ENCODE measurements around the gene AKR7A2. TPM values are rescaled to one million over a fixed set of nuclear protein-coding genes. Genes with fewer than 3 reads are reported as not detected.

Gene AKR7A2
- polyA plus RNA-seq, 12 donors: 27.6 to 47.7 (median 38.3) TPM; not detected in 1

DNA sequence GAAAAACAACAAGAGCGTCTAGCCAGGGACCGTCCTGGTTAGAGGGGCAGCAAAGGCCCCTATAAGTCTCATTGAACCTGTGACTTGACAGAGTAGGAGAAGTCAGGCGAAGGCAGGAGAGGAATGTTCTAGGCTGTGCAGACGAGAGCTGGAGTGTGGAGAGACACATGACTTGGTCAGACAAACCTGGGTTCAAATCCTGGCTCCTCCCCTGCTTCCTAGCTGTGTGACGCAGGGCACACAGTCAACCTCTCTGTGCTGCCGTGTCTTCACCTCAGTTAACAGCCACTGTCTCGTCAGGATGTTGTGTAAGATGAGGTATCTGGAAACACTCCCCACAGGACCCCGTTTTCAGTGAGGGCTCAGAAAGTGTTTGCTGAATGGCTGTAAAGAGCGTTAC is 15.8 kb upstream of the AKR7A2 start:
- DNase-seq: no peak

GRCh38 chr1:19327301-19327700 is 15.4 kb upstream of the AKR7A2 start:
- DNase-seq: no peak

DNA sequence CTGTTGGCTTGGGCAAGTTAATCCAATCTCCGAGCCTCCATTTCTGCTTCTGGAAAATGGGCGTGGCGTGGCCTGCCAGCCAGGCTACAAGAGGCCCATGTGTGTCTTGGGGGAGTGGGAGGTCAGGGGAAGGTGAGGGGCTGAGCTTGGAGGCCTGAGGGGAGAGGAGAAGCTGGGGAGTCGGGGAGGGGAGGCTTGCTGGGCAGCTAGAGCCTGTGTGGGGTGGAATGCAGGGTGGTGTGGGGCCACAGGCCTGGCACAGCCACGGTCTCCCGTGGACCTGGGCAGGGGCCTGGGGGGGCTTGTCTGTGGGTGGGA is 14.8 kb upstream of the AKR7A2 start:
- no peak for DNase-seq

- DNase-seq: no peak
These were observed 14.2 kb upstream of the AKR7A2 start for GRCh38 chr1:19325958-19326747.

GRCh38 chr1:19325368-19325957 is 13.5 kb upstream of the AKR7A2 start:
- DNase-seq: no peak

- DNase-seq: no peak
These were observed 12.7 kb upstream of the AKR7A2 start for GRCh38 chr1:19324665-19324990.

GRCh38 chr1:19323987-19324664 is 12.2 kb upstream of the AKR7A2 start:
- no peak for DNase-seq

- DNase-seq: no peak
These were observed 10.5 kb upstream of the AKR7A2 start for GRCh38 chr1:19322481-19322880.

DNA sequence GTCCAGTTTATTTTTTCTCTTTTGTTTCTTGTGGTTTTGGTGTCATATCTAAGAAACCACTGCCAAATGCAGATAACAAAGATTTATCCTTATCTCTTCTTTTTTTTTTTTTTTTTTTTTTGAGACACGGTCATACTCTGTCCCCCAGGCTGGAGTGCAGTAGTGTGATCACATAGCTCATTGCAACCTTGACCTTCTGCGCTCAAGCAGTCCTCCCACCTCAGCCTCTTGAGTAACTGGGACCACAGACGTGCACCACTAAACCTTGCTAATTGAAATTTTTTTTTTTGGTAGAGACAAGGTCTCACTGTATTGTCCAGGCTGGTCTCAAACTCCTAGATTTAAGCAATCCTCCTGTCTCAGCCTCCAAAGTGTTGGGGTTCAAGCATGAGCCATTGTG is 9.1 kb upstream of the AKR7A2 start:
- DNase-seq: no peak

- no peak for DNase-seq
These were observed 7.3 kb upstream of the AKR7A2 start for GRCh38 chr1:19319196-19319595.

DNA sequence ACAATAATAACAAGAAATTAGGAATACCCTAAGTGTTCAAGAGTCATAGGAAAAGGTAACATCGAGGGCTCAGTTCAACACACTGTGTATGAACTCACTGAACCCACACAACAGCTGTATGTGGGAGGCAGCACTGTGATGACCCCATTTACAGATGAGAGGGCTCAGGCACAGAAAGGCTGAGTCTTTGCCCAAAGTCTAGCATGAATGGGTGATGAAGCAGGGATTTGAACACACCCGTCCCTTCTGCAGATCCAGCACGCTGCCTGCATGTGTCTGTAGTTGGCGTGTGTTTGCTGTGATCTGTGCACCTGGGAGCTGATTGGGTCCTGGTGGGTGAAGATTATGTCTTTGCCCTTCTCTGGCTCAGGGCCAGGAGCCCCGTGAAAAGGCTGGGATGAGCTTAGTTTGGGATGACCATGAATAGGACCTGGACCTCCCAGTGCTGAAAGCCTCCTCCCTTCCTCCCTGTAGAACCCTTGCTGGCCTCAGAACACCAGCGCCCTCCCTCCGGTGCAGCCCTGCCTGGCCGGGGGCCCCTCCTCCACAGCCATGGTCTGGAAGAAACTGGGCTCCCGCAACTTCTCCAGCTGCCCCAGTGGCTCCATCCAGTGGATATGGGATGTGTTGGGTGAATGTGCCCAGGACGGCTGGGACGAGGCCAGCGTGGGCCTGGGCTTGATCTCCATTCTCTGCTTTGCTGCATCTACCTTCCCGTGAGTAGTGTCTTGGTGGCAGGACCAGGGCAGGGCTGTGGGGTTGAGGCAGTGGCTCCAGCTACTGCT is 5.4 kb upstream of the AKR7A2 start:
- DNase-seq: no peak

- DNase-seq: no peak
These were observed 3.6 kb upstream of the AKR7A2 start for GRCh38 chr1:19315378-19316198.

GRCh38 chr1:19313961-19314882 is 2.3 kb upstream of the AKR7A2 start:
- DNase-seq: no peak

- DNase-seq: no peak
These were observed 1.7 kb upstream of the AKR7A2 start for GRCh38 chr1:19313636-19313959.

- DNase-seq: no peak
These were observed 1.1 kb upstream of the AKR7A2 start for GRCh38 chr1:19312782-19313635.

- no peak for DNase-seq
These were observed 427 bp downstream of the AKR7A2 start for GRCh38 chr1:19311503-19311930.

GRCh38 chr1:19310720-19311502 is 1.0 kb downstream of the AKR7A2 start:
- no peak for DNase-seq

GRCh38 chr1:19310061-19310460 is 1.9 kb downstream of the AKR7A2 start:
- DNase-seq: no peak

Measured in muscle of arm (tissue), 12 donors.